Subcutaneous adipose tissue (tissue), 4 donors: ENCODE data around the gene RENBP. TPM values are rescaled to one million over a fixed set of nuclear protein-coding genes. Genes with fewer than 3 reads are reported as not detected.

Experiments
- CTCF ChIP-seq: fragments of 450-650 bp; IDR thresholded peaks from one replicate; pipeline ENCODE4 v1.5.1; 2016; ENCODE audit warnings: low read depth, mild to moderate bottlenecking, control low read depth, antibody characterized with exemption, moderate library complexity
- total RNA-seq, 4 donors: library from RNA; depleted of rRNA; stranded (reverse); fragments of >200 nt; gene quantifications; one replicate each; pipeline ENCODE4 v1.1.0, GENCODE V29; 2016

RENBP gene
- total RNA-seq, 4 donors from 2014 or later = 14.0 to 43.4 (median 29.5) TPM

DNA sequence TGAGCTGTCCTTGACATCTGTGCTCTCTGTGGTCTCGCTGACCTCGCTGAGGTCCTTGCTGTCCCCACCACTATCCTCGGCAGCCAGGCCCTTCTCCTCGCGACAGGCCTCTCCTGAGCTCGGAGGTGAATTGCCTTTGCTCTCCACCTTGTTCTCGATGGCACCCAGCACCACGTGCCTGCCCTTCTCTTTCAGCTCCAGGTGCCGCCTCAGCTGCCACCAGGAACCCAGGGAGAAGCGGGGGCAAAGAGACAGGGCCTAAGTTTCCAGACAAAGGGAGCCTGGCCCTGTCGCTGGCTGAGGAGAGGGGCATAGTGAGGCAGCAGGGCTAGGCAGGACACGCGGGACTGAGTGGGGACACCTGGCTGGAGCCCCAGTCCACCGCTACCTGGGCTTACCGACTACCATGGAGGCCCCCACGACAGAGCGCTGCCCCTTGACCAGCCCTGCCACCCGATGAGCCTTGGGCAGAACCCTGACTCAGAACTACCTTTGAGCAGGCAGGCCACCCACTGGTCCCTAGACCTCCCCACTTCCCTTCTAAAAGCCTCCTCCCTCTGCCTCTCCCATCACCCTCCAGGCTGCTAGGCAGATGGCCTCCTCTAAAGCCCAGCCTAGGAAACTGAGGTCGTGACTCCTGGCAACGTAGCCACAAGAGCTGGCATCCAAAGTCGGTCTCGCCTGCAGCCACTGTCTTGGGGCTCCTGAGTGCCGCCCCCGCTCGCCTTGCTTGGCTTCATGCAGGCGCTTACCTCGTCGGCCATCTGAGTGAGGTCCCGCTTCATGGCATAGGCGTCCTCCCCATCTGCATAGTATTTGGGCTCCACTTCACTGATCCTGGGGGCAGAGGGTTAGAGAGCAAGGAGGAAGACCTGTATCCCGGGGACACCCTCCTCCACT is 14.2 kb downstream of the RENBP start:
- TF ChIP-seq CTCF = no peak

DNA sequence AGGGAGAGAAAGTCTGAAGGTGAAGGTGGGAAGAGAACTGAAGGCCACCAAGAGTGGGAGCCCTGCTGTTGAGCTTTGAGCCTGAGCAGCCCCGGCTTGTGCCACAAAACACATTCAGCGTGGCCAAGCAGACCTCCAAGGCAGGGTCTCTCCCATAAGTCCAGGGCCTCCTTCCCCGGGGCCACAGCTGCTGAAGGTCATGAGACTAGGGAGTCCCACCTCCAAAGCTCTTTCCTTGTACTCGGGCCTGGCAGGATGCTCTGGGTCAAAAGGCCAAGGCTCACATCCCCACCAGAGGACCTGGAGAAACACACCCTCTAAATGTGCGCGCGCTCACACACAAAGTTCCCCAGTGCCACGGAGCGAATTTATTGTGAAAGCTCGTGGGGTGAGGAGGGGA is 14.9 kb downstream of the RENBP start:
- no peak for TF ChIP-seq CTCF

DNA sequence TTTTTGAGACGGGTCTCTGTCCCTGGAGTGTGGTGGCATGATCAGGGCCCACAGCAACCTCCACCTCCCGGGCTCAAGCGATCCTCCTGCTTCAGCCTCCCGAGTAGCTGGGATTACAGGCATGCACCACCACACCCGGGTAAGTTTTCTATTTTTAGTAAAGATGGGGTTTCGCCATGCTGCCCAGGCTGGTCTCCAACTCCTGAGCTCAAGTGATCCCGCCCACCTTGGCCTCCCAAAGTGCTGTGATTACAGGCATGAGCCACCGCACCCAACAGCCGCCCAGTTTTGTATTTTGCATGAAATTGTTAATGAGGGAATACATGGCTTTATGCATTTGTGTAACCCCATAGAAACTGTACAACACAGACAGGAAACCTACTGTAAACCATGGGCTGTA is 15.6 kb downstream of the RENBP start:
- no peak for TF ChIP-seq CTCF

DNA sequence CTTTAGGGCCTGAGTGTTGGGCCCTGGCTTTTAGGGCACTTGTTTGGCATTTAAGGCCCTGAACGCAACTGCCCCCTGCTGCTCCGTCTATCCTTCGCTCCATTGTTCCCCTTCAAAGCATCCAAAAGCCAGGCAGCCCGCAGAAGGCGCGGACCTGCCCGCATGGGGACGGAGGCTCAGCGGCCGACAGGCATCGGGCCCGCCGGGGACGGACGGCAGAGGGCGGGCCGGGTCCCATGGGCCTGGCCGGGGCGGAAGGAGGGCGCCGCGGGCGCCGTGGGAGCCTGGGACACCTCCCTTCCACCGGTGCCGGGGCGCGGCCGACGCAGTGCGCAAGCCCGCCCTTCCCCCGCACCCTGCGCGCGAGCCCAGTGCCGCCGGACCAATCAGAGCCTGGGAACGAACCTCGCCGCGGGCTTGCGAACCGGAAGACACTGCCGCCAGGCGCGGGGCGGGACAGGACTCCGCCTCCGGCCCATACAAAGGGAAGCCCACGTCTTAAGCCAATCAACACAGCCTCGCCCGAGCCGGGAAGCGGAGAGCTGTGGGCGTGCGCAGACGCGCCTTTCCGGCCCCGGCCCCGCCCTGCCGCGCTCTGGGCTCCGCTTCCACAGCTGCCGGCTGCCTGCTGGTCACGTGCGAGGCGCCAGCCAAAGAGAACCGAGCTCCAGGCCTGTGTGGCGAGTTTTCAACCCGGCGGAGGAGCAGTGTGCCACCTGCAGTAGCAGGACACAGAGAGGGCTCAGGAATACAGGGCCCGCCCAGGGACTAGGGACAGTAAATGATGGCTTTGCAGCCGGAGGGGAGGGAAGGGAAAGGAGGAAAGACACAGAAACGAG is 16.3 kb downstream of the RENBP start:
- no peak for TF ChIP-seq CTCF

- TF ChIP-seq CTCF = no peak
Observed at GRCh38 chrX:153927672-153927921, 16.8 kb downstream of the RENBP start.

- no peak for TF ChIP-seq CTCF
Observed at GRCh38 chrX:153926858-153927671, 17.4 kb downstream of the RENBP start.

- no peak for TF ChIP-seq CTCF
Observed at GRCh38 chrX:153926552-153926857, 17.9 kb downstream of the RENBP start.
